ENCODE results near the gene DNAJC4. TPM values are rescaled to one million over a fixed set of nuclear protein-coding genes. Genes with fewer than 3 reads are reported as not detected.

Gene DNAJC4
- total and polyA plus RNA-seq, 2 donors (not counting 1 experiment from before 2014, with no cell fraction given): 12.6 TPM

GRCh38 chr11:64266339-64266738 is 36.0 kb downstream of the DNAJC4 start:
- Histone ChIP-seq H3K9me3 (ENCODE audit: control insufficient read depth, insufficient read depth, low read depth, low read length) (no peaks in the 10 kb centered on the region), H3K36me3 (ENCODE audit: control insufficient read depth, insufficient read depth, low read length) (peaks cover 34% of the 10 kb centered on the region), H2AFZ (ENCODE audit: low read length) (no peak overlapping the region), H3K4me1 (ENCODE audit: control insufficient read depth, extremely low read depth, insufficient read depth, low read length) (peaks cover 19% of the 10 kb centered on the region), H4K20me1 (ENCODE audit: control insufficient read depth, extremely low read depth, insufficient read depth, low read length) (no peaks in the 10 kb centered on the region), H3K27ac (ENCODE audit: insufficient read depth, low read length) (no peak overlapping the region), H3K4me2 (ENCODE audit: extremely low read depth, insufficient read depth, low read length) (no peak overlapping the region), H3K79me2 (ENCODE audit: control insufficient read depth, insufficient read depth, low read length) (no peaks in the 10 kb centered on the region), H3K4me3 (replicated peaks in 1 of 4; ENCODE audit: control extremely low read depth in 1 of 4, insufficient read depth in 1 of 4, low read depth in 3 of 4, low read length in 4 of 4) (no peak overlapping the region), H3K9ac (ENCODE audit: insufficient read depth, low read length) (no peak overlapping the region), H3K27me3 (ENCODE audit: control insufficient read depth, insufficient read depth, low read length) (no peaks in the 10 kb centered on the region)
- peak in 1 of 2 donors; percentile 23 for DNase-seq (ENCODE audit: low read depth in 2 of 2)
- no peak for TF ChIP-seq CTCF (conservative IDR thresholded peaks at IDR 0.05 in 1 of 2, IDR thresholded peaks at IDR 0.05 in 1 of 2; ENCODE audit: low read depth in 1 of 2, low read length in 2 of 2)
- no peak for TF ChIP-seq EZH2 (IDR thresholded peaks at IDR 0.05; ENCODE audit: low read length, missing control alignments)

GRCh38 chr11:64267207-64267945 is 37.0 kb downstream of the DNAJC4 start:
- no peak for DNase-seq (ENCODE audit: low read depth in 2 of 2)

More at GRCh38 chr11:64267207-64267945, 37.0 kb downstream of the DNAJC4 start:
- H3K27me3 ChIP-seq (ENCODE audit: control insufficient read depth, insufficient read depth, low read length): no peaks in the 10 kb centered on the region
- H3K9me3 ChIP-seq (ENCODE audit: control insufficient read depth, insufficient read depth, low read depth, low read length): no peaks in the 10 kb centered on the region
- no peaks in the 10 kb centered on the region for H4K20me1 ChIP-seq (ENCODE audit: control insufficient read depth, extremely low read depth, insufficient read depth, low read length)
- no peak overlapping the region for H3K4me3 ChIP-seq (replicated peaks in 1 of 4; ENCODE audit: control extremely low read depth in 1 of 4, insufficient read depth in 1 of 4, low read depth in 3 of 4, low read length in 4 of 4)
- H3K79me2 ChIP-seq (ENCODE audit: control insufficient read depth, insufficient read depth, low read length): peaks cover under 1% of the 10 kb centered on the region
- no peak overlapping the region for H3K27ac ChIP-seq (ENCODE audit: insufficient read depth, low read length)
- TF ChIP-seq CTCF (conservative IDR thresholded peaks at IDR 0.05 in 1 of 2, IDR thresholded peaks at IDR 0.05 in 1 of 2; ENCODE audit: low read depth in 1 of 2, low read length in 2 of 2): no peak
- no peak for TF ChIP-seq EZH2 (IDR thresholded peaks at IDR 0.05; ENCODE audit: low read length, missing control alignments)
- H3K36me3 ChIP-seq (ENCODE audit: control insufficient read depth, insufficient read depth, low read length): peaks cover 28% of the 10 kb centered on the region
- no peak overlapping the region for H2AFZ ChIP-seq (ENCODE audit: low read length)
- no peak overlapping the region for H3K9ac ChIP-seq (ENCODE audit: insufficient read depth, low read length)
- peaks cover 24% of the 10 kb centered on the region for H3K4me1 ChIP-seq (ENCODE audit: control insufficient read depth, extremely low read depth, insufficient read depth, low read length)
- no peak overlapping the region for H3K4me2 ChIP-seq (ENCODE audit: extremely low read depth, insufficient read depth, low read length)

Data from fibroblast of lung (primary cell).